ENCODE data around the gene CBFA2T2.
"Not testable (repeated sequence)": the region's sequence is repeated elsewhere in the genome, so short reads cannot be mapped to it uniquely, and the experiment has no call there.

The CBFA2T2 gene

DNA sequence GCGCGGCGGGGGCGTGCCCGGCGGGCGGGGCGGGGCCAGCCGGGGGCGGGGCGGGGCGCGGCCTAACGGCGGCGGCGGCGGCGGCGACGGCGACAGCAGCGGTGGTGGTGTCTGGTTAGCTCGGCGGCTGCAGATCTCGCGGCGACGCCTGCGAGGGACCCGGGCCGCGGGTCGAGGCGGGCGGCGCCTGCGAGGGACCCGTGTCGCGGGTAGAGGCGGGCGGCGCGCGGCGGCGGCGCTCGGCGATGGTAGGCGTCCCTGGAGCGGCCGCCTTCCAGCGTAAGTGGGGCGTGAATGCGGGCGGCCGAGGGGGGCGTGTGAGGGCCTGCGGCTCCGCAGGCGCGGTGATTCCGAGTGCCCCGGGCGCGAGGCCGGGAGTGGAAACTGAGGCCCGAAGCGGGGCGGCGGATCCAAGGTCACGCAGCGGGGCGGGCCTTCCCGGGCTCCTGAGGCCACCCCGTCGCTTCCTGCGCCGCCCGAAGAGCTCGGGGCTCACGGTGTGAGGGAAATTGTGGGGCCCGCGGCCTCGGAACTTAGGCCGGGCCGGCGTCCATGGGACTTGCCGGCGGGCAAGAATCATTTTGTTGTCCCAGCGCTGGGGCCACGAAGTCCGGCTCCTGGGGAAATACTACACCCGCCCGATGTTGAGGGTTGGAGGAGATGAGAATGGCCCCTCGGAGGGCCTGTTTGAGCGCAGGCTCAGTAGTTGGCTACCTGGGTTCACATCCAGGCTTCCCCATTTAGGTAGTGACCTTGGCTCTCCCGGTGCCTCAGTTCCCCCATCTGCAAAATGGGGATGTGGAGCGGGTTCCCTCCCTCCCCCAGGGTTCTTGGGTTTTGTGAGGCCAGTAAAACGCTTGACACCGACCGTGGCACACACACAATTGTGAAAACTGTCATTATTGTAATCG is at the start of gene CBFA2T2:
Gene CBFA2T2 (plus strand): TSS at position 74 of the 911 bp plus-strand sequence. CDS start 172 bp downstream, at position 246.
- H3K36me3 Mint-ChIP-seq (ENCODE audit: low read depth), result no peaks in the 10 kb centered on the region
- peak within 1 kb of the TSS; percentile 75 for H3K27ac Mint-ChIP-seq
- TF ChIP-seq, protein P1, sequence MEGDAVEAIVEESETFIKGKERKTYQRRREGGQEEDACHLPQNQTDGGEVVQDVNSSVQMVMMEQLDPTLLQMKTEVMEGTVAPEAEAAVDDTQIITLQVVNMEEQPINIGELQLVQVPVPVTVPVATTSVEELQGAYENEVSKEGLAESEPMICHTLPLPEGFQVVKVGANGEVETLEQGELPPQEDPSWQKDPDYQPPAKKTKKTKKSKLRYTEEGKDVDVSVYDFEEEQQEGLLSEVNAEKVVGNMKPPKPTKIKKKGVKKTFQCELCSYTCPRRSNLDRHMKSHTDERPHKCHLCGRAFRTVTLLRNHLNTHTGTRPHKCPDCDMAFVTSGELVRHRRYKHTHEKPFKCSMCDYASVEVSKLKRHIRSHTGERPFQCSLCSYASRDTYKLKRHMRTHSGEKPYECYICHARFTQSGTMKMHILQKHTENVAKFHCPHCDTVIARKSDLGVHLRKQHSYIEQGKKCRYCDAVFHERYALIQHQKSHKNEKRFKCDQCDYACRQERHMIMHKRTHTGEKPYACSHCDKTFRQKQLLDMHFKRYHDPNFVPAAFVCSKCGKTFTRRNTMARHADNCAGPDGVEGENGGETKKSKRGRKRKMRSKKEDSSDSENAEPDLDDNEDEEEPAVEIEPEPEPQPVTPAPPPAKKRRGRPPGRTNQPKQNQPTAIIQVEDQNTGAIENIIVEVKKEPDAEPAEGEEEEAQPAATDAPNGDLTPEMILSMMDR (IDR thresholded peaks at IDR 0.05), result no peak
- no peak for DNase-seq
- peaks cover 9% of the 10 kb centered on the region for H3K4me1 Mint-ChIP-seq
- peak within 1 kb of the TSS; percentile 91 for H3K4me3 Mint-ChIP-seq
- no peaks in the 10 kb centered on the region for H3K9me3 Mint-ChIP-seq
- no peaks in the 10 kb centered on the region for H3K27me3 Mint-ChIP-seq (ENCODE audit: low read depth, poor library complexity)

DNA sequence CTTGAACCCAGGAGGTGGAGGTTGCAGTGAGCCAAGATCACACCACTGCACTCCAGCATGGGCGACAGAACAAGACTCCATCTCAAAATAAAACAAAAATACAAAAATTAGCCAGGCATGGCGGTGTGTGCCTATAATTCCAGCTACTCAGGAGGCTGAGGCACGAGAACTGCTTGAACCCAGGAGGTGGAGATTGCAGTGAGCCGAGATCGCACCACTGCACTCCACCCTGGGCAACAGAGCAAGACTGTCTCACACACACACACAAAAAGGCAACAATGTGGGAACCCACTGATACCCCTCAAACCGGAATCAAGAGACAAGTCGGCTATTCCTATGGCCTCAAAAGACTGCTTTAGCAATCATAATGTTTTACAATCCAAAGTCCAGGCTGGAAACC is 49.3 kb upstream of the CBFA2T2 start:
- peaks cover 14% of the 10 kb centered on the region for H3K4me1 Mint-ChIP-seq
- not testable (repeated sequence) for H3K36me3 Mint-ChIP-seq (ENCODE audit: low read depth); H3K9me3 Mint-ChIP-seq

GRCh38 chr20:33441142-33441955 is 48.5 kb upstream of the CBFA2T2 start:
- no peak overlapping the region for H3K4me3 Mint-ChIP-seq
- H3K27ac Mint-ChIP-seq, result no peak overlapping the region
- TF ChIP-seq, protein P1 (IDR thresholded peaks at IDR 0.05), result no peak
- no peaks in the 10 kb centered on the region for H3K36me3 Mint-ChIP-seq (ENCODE audit: low read depth)
- DNase-seq, result no peak
- peaks cover 41% of the 10 kb centered on the region for H3K27me3 Mint-ChIP-seq (ENCODE audit: low read depth, poor library complexity)
- peaks cover under 1% of the 10 kb centered on the region for H3K9me3 Mint-ChIP-seq
- peaks cover 21% of the 10 kb centered on the region for H3K4me1 Mint-ChIP-seq

More for the DNA sequence above, 49.3 kb upstream of the CBFA2T2 start:
- H3K27ac Mint-ChIP-seq, DNase-seq, H3K4me3 Mint-ChIP-seq: not testable (repeated sequence)
- H3K27me3 Mint-ChIP-seq (ENCODE audit: low read depth, poor library complexity), result peaks cover 34% of the 10 kb centered on the region

- no peak for DNase-seq
- H3K27ac Mint-ChIP-seq, result no peak overlapping the region
These were observed 47.5 kb upstream of the CBFA2T2 start for GRCh38 chr20:33442136-33443005.

GRCh38 chr20:33443006-33443511 is 46.8 kb upstream of the CBFA2T2 start:
- Mint-ChIP-seq H3K9me3 (peaks cover 4% of the 10 kb centered on the region), H3K4me1 (peaks cover 24% of the 10 kb centered on the region), H3K27me3 (ENCODE audit: low read depth, poor library complexity) (peaks cover 44% of the 10 kb centered on the region), H3K4me3 (peak overlapping the region; percentile 84), H3K27ac (no peak overlapping the region), H3K36me3 (ENCODE audit: low read depth) (no peaks in the 10 kb centered on the region)
- TF ChIP-seq, protein P1 (IDR thresholded peaks at IDR 0.05), result no peak
- DNase-seq, result no peak

More at GRCh38 chr20:33442136-33443005, 47.5 kb upstream of the CBFA2T2 start:
- TF ChIP-seq, protein P1 (IDR thresholded peaks at IDR 0.05), result no peak
- H3K4me1 Mint-ChIP-seq, result peaks cover 24% of the 10 kb centered on the region
- H3K36me3 Mint-ChIP-seq (ENCODE audit: low read depth), result no peaks in the 10 kb centered on the region
- peak overlapping the region; percentile 84 for H3K4me3 Mint-ChIP-seq
- peaks cover 44% of the 10 kb centered on the region for H3K27me3 Mint-ChIP-seq (ENCODE audit: low read depth, poor library complexity)
- H3K9me3 Mint-ChIP-seq, result peaks cover 4% of the 10 kb centered on the region
